Measurements from ENCODE around the gene RAB3GAP1. TPM values are rescaled to one million over a fixed set of nuclear protein-coding genes. Genes with fewer than 3 reads are reported as not detected.

Gene RAB3GAP1
- total and polyA plus RNA-seq, 7 donors, result 18.6 to 70.2 (median 54.5) TPM

DNA sequence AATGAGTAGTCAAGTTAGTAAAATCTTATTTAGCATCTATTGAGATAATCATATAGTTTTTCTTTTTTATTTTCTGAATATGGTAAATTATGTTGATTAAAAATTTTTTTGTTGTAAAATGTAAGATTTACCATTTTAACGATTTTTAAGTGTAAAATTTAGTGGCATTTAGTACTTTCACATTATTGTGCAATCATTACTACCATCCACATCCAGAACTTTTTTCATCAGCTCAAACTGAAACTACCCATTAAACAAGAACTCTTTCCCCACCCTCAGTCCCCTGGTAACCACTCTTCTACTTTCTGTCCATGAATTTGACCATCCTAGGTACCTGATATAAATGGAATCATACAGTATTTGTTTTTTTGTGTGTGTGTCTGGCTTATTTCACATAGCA is 11.1 kb downstream of the RAB3GAP1 start:
- Histone ChIP-seq H3K36me3 (peaks cover 0 to 16% (median 2%) of the 10 kb centered on the region in 4 donors), H3K27me3 (no peaks in the 10 kb centered on the region), H3K27ac (no peak overlapping the region), H3K4me1 (peaks cover 0 to 40% (median 17%) of the 10 kb centered on the region in 4 donors), H3K9me3 (no peaks in the 10 kb centered on the region), H3K4me3 (no peak overlapping the region)
- TF ChIP-seq POLR2A (IDR thresholded peaks at IDR 0.05), result no peak
- TF ChIP-seq, protein P1, sequence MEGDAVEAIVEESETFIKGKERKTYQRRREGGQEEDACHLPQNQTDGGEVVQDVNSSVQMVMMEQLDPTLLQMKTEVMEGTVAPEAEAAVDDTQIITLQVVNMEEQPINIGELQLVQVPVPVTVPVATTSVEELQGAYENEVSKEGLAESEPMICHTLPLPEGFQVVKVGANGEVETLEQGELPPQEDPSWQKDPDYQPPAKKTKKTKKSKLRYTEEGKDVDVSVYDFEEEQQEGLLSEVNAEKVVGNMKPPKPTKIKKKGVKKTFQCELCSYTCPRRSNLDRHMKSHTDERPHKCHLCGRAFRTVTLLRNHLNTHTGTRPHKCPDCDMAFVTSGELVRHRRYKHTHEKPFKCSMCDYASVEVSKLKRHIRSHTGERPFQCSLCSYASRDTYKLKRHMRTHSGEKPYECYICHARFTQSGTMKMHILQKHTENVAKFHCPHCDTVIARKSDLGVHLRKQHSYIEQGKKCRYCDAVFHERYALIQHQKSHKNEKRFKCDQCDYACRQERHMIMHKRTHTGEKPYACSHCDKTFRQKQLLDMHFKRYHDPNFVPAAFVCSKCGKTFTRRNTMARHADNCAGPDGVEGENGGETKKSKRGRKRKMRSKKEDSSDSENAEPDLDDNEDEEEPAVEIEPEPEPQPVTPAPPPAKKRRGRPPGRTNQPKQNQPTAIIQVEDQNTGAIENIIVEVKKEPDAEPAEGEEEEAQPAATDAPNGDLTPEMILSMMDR (IDR thresholded peaks at IDR 0.05), result no peak
- TF ChIP-seq POLR2AphosphoS5 (IDR thresholded peaks at IDR 0.05), result no peak
- TF ChIP-seq EP300 (IDR thresholded peaks at IDR 0.05), result no peak
- WGBS, 2 donors, result 91 to 93% methylated on average over 1 of the region's 1 CpG
- no peak for DNase-seq
- intact Hi-C loops (cut with DNase I), result no loop called here

DNA sequence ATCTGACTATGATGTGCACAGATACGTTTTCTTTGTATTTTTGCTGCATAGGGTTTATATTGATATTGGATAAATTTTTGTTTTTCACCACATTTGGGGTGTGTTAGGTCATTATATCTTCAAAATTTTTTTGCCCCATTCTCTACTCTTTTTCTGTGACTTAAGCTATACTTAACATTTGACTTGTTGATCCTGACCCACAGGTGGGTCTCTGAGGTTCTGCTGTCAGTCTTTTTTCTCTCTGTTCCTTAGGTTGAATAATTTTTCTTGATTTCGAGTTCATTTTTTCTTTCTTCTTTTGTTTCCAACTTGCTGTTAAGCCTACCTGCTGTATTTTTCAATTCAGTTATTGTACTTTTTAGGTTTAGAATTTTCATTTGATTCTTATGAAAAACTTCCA is 12.1 kb downstream of the RAB3GAP1 start:
- no peak for DNase-seq
- intact Hi-C loops (cut with DNase I), result no loop called here
- no peak overlapping the region for H3K4me3 ChIP-seq
- H3K9me3 ChIP-seq, result no peaks in the 10 kb centered on the region
- H3K4me1 ChIP-seq, result peaks cover 0 to 31% (median 17%) of the 10 kb centered on the region in 4 donors
- 95 to 98% methylated on average over 2 of the region's 2 CpGs for WGBS, 2 donors
- no peak for TF ChIP-seq POLR2AphosphoS5 (IDR thresholded peaks at IDR 0.05)
- no peak for TF ChIP-seq POLR2A (IDR thresholded peaks at IDR 0.05)
- TF ChIP-seq EP300 (IDR thresholded peaks at IDR 0.05), result no peak
- TF ChIP-seq, protein P1 (IDR thresholded peaks at IDR 0.05), result no peak
- no peak overlapping the region for H3K27ac ChIP-seq
- H3K27me3 ChIP-seq, result no peaks in the 10 kb centered on the region
- peaks cover 0 to 16% (median 2%) of the 10 kb centered on the region in 4 donors for H3K36me3 ChIP-seq

DNA sequence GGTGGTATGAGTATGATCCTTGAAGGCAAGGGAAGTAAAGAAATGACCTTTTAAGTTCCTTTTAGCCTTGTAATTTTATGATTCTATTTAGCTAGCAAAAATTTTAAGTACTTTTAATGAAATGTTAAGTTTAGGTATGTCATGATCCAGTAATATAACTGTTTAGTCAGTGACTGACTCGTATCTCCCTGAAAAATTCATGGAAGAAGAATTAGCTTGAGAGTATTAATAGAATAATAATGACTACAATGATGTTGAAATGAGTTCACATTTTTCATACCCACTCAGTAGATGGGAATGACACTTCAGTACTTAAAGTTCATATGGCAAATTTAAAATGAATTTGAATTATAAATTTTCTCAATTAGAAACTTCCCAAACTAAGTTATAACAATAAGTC is 14.6 kb downstream of the RAB3GAP1 start:
- peaks cover 0 to 3% (median 0%) of the 10 kb centered on the region in 4 donors for H3K9me3 ChIP-seq
- H3K36me3 ChIP-seq, result no peaks in the 10 kb centered on the region
- no peaks in the 10 kb centered on the region for H3K27me3 ChIP-seq
- no peak for DNase-seq
- no peak overlapping the region for H3K4me3 ChIP-seq
- H3K4me1 ChIP-seq, result peaks cover 0 to 36% (median 19%) of the 10 kb centered on the region in 4 donors
- intact Hi-C loops (cut with DNase I), result no loop called here
- H3K27ac ChIP-seq, result no peak overlapping the region
- no peak for TF ChIP-seq EP300 (IDR thresholded peaks at IDR 0.05)
- TF ChIP-seq, protein P1 (IDR thresholded peaks at IDR 0.05), result no peak
- no peak for TF ChIP-seq POLR2AphosphoS5 (IDR thresholded peaks at IDR 0.05)
- TF ChIP-seq POLR2A (IDR thresholded peaks at IDR 0.05), result no peak
- WGBS, 2 donors, result 77 to 87% methylated on average over 1 of the region's 1 CpG

DNA sequence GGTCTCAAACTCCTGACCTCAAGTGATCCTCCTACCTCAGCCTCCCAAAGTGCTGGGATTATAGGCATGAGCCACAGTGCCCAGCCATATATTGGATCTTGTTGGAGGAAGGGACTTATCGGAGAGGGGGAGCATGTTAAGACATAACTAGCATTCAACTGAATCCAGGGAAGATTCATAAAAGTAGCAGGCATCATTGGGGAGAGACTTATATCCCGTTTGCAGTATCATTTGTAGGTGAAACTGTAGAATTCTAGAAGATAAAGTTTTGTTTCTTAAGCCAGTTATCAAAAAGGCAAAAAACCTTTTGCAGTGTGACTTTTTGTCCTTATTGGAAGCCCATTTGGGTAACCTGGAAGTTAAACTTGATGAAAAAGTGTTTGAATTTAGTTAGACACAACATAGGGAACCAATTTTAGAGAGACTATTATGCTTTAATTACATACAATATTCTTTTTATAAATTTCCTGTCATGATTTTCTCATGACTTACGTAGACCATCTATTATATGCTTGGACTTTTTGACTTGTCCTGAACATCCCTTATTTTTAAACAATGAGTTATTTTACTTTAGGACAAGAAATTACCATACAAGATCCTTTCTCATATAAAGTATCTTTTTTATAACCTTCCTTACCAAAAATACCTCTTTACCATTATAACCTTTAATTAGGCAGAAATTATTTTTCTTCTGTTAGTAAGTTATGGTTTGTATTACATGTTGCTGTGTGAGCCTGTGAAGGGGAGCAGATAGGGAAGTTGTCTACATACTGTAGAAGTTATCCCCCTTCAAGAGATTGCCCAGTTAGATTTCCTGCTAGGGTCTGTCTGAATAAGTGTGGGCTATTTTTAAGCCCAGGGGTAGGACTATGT is 20.3 kb downstream of the RAB3GAP1 start:
- TF ChIP-seq EP300 (IDR thresholded peaks at IDR 0.05) (no peak), POLR2AphosphoS5 (IDR thresholded peaks at IDR 0.05) (no peak), POLR2A (IDR thresholded peaks at IDR 0.05) (no peak)
- TF ChIP-seq, protein P1 (IDR thresholded peaks at IDR 0.05), result no peak
- Histone ChIP-seq H3K9me3 (peaks cover 0 to 8% (median 0%) of the 10 kb centered on the region in 4 donors), H3K36me3 (no peaks in the 10 kb centered on the region), H3K27ac (no peak overlapping the region), H3K27me3 (no peaks in the 10 kb centered on the region), H3K4me1 (peaks cover 0 to 23% (median 18%) of the 10 kb centered on the region in 4 donors), H3K4me3 (no peak overlapping the region)
- intact Hi-C loops (cut with DNase I), result no loop called here
- WGBS, 2 donors, result 97% methylated on average over 3 of the region's 3 CpGs
- DNase-seq, result no peak

All from sigmoid colon (tissue), 7 donors.